HUES64 (cell line): ENCODE measurements around the gene GRIN1.

Experiments
- H3K27ac ChIP-seq: 2 replicates; pipeline ENCODE4 v1.7.0; 2013; ENCODE audit warnings: low read depth, low read length, inconsistent platforms
- H3K27me3 ChIP-seq: 2 replicates; pipeline ENCODE4 v1.6.1; 2013; ENCODE audit warnings: mild to moderate bottlenecking, low read length; ENCODE audit not compliant: insufficient read depth
- H3K36me3 ChIP-seq: 2 replicates; pipeline ENCODE4 v1.6.1; 2013; ENCODE audit warnings: mild to moderate bottlenecking, low read length; ENCODE audit not compliant: insufficient read depth
- H3K4me1 ChIP-seq: 2 replicates; pipeline ENCODE4 v1.6.1; 2013; ENCODE audit warnings: mild to moderate bottlenecking, low read length, moderate library complexity; ENCODE audit not compliant: insufficient read depth
- H3K4me3 ChIP-seq: 2 replicates; pipeline ENCODE4 v1.5.1; 2013; ENCODE audit warnings: mild to moderate bottlenecking, low read length, moderate library complexity
- H3K9ac ChIP-seq: 2 replicates; pipeline ENCODE4 v1.6.1; 2013; ENCODE audit warnings: mild to moderate bottlenecking, low read depth, low read length
- H3K9me3 ChIP-seq: 2 replicates; pipeline ENCODE4 v1.6.1; 2013; ENCODE audit warnings: low read depth, low read length; ENCODE audit not compliant: insufficient read depth
- WGBS: fragments of 150-250, 120-280 bp; methylation state at CpG from one replicate; pipeline ENCODE4 v1.1.7; 2013; ENCODE audit warnings: missing lambda C conversion rate; 5-methylcytosine and 5-hydroxymethylcytosine counted together

The GRIN1 gene

DNA sequence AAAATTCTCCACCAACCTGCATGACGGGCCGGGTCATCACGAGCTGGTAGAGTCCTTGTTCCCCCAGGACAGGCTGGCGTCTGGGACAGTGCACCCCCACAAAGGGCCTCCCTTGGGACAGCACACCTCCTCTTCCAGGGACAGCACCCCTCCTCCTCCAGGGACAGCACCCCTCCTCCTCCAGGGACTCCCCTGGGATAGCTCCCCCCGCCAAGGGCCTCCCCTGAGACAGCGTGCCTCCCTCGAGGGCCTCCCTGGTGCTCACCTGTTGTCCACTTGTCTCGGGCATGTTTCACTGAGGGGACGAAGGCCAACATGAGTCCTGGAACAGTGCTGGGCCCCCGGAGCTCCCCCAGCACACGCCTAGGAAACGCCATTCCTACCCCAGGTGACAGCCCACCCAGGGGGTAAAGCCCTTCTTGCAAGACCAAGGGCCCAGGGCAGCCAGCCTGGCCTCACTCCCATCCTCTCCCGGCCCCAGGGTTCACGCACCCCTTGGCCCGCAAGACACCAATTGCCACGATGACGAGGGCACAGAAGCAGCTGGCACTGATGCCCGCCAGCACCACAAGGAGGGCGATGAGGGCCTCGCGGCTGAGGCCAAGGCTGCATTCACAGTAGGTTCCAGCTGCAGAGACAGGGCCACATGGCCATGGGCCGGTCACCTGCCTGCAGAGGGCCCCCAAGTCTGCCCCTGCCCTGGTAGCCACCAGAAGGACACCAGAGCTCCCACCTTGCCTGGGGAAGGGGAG, 32.4 kb downstream of the GRIN1 start:
- Histone ChIP-seq H3K4me1 (no peaks in the 10 kb centered on the region), H3K27ac (no peak overlapping the region), H3K9ac (no peak overlapping the region), H3K27me3 (peaks cover 89% of the 10 kb centered on the region), H3K9me3 (no peaks in the 10 kb centered on the region), H3K36me3 (no peaks in the 10 kb centered on the region), H3K4me3 (no peak overlapping the region)
- 88% methylated on average over 22 of the region's 22 CpGs for WGBS

DNA sequence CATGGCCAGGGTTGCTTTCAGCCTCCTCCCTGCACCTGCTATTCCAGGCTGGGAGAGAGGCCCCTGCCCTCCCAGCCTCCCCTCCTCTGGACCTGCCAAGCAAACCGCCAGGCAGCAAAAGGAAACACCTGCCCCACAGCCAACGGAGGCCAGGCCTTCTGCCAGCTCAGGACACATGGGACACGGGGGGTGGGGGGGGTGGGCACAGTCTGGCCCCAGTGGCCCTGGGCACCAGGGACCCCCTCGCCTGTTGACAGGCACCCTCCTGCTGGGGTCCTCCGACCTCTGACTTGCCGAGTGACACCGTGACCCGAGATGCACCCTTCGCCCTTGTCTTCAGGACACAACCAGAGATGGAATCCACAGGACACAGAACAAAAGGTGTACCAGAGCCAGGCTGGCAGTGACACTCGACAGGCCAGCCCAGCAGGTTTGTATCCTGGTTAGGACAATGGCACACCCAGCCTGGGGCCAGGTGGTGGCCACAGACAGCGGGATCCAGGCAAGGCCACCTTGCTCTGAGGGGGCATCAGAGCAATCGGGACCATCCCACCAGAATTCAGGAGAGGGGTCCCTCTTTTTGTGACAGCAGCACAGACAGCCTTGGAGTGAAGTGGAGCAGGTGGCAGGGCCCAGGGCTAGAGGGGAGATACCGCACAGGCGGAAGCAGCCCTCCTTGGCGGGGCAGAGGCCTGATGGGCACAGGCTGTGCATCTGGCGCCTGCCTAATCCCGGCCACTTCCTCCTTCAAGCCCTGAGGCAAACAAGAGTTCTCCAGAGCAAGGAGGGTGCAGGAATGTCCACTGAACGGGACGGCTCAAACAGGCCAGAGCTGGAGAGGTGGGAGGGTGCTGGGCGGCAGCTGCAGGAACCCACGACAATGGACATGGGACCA, 34.2 kb downstream of the GRIN1 start:
- peaks cover 71% of the 10 kb centered on the region for H3K27me3 ChIP-seq
- no peaks in the 10 kb centered on the region for H3K9me3 ChIP-seq
- H3K27ac ChIP-seq: no peak overlapping the region
- no peaks in the 10 kb centered on the region for H3K4me1 ChIP-seq
- WGBS: 86% methylated on average over 21 of the region's 21 CpGs
- no peak overlapping the region for H3K4me3 ChIP-seq
- H3K9ac ChIP-seq: no peak overlapping the region
- peaks cover 4% of the 10 kb centered on the region; the same call in 1 of the 2 replicates for H3K36me3 ChIP-seq

DNA sequence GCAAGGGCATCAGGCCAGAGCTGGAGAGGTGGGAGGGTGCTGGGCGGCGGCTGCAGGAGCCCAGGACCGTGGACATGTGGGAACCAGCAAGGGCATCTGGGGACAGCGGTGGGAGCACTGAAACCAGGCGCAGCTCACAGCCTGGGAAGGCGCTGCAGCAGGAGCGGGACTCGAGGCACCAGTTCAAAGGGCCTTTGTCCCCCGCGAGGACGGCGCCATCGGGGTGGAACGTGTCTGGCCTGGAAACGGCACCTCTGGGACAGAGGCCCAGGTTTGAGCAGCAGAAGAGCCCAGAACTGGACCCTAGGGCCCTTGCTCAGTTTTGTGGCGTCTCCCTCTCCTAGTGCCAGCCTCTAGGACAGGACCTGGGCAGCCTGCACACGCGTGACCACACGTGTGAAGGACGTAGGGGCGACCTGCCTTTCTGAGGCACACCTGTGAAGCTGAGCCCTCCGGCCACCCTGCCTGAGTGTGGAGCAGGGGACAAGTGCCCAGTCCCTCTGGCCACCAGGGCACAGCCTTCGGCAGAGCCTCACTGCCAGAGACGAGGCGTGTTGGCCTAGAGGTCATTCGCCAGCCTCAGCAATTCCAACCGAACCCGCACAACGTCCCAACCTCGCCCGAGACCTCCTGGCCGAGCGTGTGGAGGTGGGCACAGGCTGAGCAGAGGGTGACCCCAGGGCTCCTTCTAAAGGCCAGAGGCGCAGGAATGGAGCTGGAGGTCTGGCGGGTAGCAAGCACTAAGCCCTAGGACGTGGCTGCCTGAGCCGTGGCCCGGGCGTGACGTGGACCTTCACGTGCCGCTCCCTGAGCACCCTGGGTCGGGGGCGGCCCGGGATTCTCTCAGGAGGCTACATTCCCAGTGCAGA, 35.1 kb downstream of the GRIN1 start:
- Histone ChIP-seq H3K36me3 (peaks cover 4% of the 10 kb centered on the region; the same call in 1 of the 2 replicates), H3K9me3 (no peaks in the 10 kb centered on the region), H3K4me1 (no peaks in the 10 kb centered on the region), H3K27ac (no peak overlapping the region), H3K4me3 (no peak overlapping the region), H3K9ac (no peak overlapping the region; the same call in 1 of the 2 replicates), H3K27me3 (peaks cover 62% of the 10 kb centered on the region)
- 88% methylated on average over 45 of the region's 45 CpGs for WGBS

DNA sequence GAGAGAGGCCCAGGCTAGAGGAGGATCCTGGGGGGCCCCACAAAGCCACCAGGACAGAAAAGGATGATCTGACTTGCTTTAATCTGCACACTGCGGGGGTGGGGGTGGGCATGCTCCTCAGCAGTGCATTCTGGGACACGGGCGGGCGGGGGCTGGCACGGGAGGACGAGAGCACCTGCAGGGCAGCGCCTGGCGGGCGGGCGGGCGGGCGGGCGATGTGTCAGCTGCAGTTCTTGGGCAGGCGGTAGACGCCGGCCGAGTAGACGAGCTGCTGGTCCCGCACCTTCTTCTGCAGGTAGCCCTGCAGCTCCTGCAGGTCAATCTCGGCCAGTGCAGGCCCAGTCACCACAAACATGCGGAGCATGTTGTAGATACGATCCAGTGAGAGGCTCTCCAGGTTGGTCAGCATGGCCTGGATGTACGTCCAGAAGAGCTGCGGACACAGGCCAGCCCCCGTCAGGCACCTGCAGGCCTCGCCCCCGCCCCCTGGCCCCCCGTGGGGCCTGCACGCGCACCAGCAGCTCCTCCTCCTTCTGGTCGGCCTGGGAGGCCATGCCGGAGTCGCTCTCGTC, 35.9 kb downstream of the GRIN1 start:
- peaks cover 5% of the 10 kb centered on the region for H3K36me3 ChIP-seq
- H3K4me1 ChIP-seq: no peaks in the 10 kb centered on the region
- H3K27ac ChIP-seq: no peak overlapping the region
- H3K27me3 ChIP-seq: peaks cover 54% of the 10 kb centered on the region
- H3K9ac ChIP-seq: no peak overlapping the region
- no peaks in the 10 kb centered on the region for H3K9me3 ChIP-seq
- H3K4me3 ChIP-seq: no peak overlapping the region
- WGBS: 16% methylated on average over 34 of the region's 34 CpGs

DNA sequence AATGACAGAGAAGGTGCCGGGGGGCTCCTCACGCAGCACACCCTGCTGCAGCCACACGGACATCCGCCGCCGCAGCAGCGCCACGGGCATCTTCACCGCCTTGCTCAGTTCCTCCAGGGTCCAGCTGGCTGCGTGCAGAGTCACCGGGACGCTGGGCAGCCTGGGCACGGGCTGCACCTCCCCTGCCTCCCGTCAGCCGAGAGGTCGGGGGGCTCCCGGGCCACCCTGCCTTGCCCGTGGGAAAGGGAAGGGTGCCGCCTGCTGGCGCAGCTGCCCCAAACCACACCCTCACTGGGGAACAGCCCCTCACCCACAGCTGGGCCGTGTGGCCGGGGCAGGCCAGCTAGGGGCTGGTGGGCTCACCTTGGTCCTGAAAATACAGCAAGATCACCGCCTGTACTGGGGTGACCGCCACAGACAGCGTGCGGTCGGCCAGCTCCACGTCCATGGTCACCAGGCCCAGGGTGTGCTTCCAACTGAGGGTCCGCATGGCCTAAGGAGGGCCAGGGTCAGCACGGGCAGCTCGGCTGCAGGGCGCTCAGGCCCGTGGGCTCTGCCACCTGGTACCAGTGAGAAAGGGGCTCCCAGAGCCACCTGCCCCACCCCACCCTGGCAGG, 36.5 kb downstream of the GRIN1 start:
- Histone ChIP-seq H3K36me3 (peaks cover 10% of the 10 kb centered on the region), H3K4me3 (no peak overlapping the region), H3K9me3 (no peaks in the 10 kb centered on the region), H3K27me3 (peaks cover 48% of the 10 kb centered on the region), H3K4me1 (no peaks in the 10 kb centered on the region), H3K27ac (no peak overlapping the region), H3K9ac (no peak overlapping the region)
- WGBS: 39% methylated on average over 33 of the region's 33 CpGs

DNA sequence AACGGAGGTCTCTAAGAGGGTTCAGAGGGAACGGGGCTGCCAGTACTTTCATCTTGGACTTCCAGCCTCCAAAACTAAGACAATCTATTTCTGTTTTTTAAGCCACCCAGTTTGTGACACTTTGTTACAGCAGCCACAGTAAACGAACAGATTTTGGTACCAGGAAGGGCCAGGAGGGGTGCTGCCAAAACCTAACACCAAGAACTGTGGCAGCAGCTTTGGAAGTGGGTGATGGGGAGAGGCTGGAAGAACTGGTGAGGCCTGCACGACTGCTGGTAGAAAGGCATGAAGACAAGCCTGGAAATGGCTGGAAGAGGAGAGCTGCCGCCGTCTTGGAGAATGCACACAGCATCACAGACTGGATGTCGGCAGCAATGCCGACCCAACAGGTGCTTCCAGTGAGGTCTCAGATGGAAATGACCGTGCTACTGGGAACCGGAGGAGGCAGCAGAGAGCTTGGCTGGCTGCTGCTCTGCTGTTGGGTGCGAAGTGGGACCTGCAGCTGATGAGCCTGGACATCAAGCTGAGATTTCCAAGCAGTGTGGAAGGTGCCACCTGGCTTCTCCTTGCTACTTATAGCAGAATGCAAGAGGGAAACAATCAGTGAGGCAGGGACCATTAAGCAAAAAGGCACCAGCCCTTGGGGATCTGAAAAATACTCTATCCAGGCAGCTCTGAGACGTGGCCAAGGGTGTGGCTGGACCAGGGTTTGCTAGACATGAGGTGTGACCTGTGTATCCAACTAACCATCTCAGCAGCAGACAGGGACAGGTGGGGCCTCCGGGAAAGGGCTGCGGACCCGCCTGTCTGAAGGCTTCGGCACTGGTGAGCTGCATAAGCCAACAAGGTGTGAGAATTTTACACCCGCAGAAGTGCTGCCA, 37.6 kb downstream of the GRIN1 start:
- Histone ChIP-seq H3K27me3 (peaks cover 37% of the 10 kb centered on the region), H3K4me3 (no peak overlapping the region), H3K4me1 (no peaks in the 10 kb centered on the region), H3K27ac (no peak overlapping the region), H3K9ac (no peak overlapping the region), H3K9me3 (no peaks in the 10 kb centered on the region), H3K36me3 (peaks cover 14% of the 10 kb centered on the region)
- WGBS: 61% methylated on average over 17 of the region's 17 CpGs

DNA sequence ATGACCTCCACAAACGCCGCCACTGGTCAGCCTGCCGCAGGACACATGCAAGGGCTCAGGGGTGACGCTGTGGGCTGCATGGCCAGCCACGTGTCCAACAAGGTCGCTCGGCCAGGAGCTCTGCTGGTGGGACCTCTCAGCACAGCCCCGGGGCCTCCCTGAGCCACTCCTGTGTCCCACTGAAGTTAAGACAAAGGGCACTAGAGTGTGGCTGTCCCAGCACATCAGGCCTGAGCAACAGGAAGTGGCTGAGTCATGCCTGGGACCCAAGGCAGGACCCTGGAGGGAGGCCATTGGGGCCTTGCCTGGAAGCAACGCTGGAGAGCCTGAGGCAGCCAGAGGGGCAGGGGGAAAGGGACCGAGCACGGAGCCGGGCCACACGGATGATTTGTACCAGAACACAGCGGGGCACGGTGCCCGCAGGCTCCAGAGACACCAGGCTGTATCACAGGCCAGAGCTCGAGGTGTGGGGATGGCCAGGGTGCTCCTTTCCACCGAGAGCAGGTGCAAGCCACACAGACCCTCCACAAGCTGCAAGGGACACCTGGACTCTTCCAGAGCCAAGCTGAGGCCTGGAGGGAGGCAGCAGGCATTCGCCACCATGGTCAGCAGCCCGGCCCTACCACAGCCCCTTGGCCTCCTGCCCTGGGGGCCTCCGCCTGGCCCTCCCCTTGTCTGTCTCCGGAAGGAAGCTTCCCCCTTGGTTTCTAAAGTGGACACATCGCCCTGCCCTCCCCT, 39.4 kb downstream of the GRIN1 start:
- Histone ChIP-seq H3K27ac (no peak overlapping the region), H3K4me3 (no peak overlapping the region), H3K9ac (no peak overlapping the region), H3K4me1 (no peaks in the 10 kb centered on the region), H3K9me3 (no peaks in the 10 kb centered on the region), H3K27me3 (peaks cover 24% of the 10 kb centered on the region), H3K36me3 (peaks cover 23% of the 10 kb centered on the region)
- WGBS: 93% methylated on average over 23 of the region's 23 CpGs

DNA sequence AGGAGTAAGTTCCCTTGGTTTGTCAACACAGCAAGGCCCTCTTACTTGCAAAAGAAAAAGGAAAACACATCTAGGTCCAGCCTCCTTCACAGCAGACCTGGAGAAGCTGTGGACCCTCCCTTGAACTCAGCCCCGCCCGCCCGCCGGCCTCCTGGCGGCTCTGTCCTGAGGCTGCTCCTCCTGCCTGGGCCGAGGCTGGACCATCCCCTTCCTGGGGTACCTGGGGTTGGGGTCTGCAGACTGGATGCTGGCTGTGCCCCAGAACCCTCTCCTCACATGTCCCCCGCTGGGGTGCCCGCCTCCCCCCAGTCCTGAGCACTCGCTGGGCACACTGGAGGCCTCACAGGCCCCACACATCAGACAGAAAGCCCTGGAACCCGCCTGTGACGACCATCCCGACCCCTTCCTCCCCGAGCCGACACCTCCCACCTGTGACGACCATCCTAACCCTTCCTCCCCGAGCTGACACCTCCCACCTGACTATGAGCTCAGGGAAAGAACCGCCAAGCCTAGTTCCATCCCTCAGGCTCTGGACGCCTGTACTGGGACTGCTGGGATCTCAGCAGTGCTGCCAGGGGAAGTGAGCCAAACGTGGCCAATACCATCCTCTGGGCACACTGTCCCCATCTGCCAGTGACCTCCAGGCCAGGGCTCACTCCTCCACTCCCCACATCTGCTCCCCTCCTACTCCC, 40.1 kb downstream of the GRIN1 start:
- H3K9me3 ChIP-seq: no peaks in the 10 kb centered on the region
- H3K9ac ChIP-seq: no peak overlapping the region
- WGBS: 92% methylated on average over 19 of the region's 19 CpGs
- no peaks in the 10 kb centered on the region for H3K4me1 ChIP-seq
- H3K27me3 ChIP-seq: peaks cover 16% of the 10 kb centered on the region
- no peak overlapping the region for H3K4me3 ChIP-seq
- H3K27ac ChIP-seq: no peak overlapping the region
- H3K36me3 ChIP-seq: peaks cover 31% of the 10 kb centered on the region

DNA sequence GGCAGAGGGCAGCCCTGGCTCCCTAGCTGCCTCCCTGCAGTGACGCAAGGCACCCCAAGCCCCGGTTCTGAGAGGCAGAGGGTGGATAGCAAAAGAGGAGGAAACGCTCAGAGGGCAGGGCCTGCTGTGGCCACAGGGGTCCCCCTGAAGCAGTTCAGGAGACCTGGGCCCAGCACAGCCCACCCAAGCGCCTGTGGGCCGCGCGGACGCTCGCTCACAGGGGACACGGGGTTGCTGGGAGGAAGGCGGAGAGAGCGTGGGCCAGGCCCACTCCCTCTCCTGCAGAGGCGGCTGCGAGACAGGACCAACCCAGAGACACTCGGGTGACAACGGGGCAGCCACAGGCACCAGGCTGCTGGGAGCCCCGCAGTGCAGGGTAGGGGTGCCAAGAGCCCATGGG, 40.8 kb downstream of the GRIN1 start:
- no peak overlapping the region for H3K4me3 ChIP-seq
- H3K4me1 ChIP-seq: no peaks in the 10 kb centered on the region
- 95% methylated on average over 17 of the region's 17 CpGs for WGBS
- H3K9me3 ChIP-seq: no peaks in the 10 kb centered on the region
- peaks cover 11% of the 10 kb centered on the region; the same call in 1 of the 2 replicates for H3K27me3 ChIP-seq
- H3K9ac ChIP-seq: no peak overlapping the region
- no peak overlapping the region for H3K27ac ChIP-seq
- peaks cover 35% of the 10 kb centered on the region for H3K36me3 ChIP-seq
